Lower leg skin (tissue), 4 donors: ENCODE measurements around the gene LYSMD2. TPM values are rescaled to one million over a fixed set of nuclear protein-coding genes. Genes with fewer than 3 reads are reported as not detected.
A peak's percentile ranks its signal among the peaks of the same experiment; 100 is the strongest.

Experiments
- DNase-seq, 2 donors: peaks; one replicate each; pipeline ENCODE4 v3.0.0-alpha.2; 2019; ENCODE audit warnings: low spot score in 2 of 2
- H3K4me3 ChIP-seq: fragments of 200-600 bp; sonication (generic); 2 replicates; pipeline ENCODE4 v1.5.1; 2017; ENCODE audit warnings: mild to moderate bottlenecking, low read depth; ENCODE audit not compliant: poor library complexity, severe bottlenecking
- POLR2A ChIP-seq, 2 donors: fragments of 450-650 bp; IDR thresholded peaks; one replicate each; pipeline ENCODE4 v1.6.1; 2016 to 2017; ENCODE audit warnings: antibody characterized with exemption in 2 of 2, mild to moderate bottlenecking in 1 of 2, moderate library complexity in 1 of 2
- WGBS, 2 donors: methylation state at CpG; one replicate each; pipeline ENCODE4 v1.1.5; 2018; 5-methylcytosine and 5-hydroxymethylcytosine counted together
- intact Hi-C: fragments of 100-400 bp; cut with DNase I; formaldehyde crosslinking; loops from one replicate; pipeline ENCODE4 v1.15.0; 2023; ENCODE audit warnings: low total_unique reads
- total RNA-seq, 4 donors: library from RNA; depleted of rRNA; stranded (reverse); fragments of >200 nt; gene quantifications; one replicate each; pipeline ENCODE4 v1.1.0, GENCODE V29; 2016
- TF ChIP-seq, protein P1 (sequence below), 3 donors: fragments of 450-650 bp; IDR thresholded peaks; one replicate each; pipeline ENCODE4 v1.5.1; 2016; ENCODE audit warnings: antibody characterized with exemption in 3 of 3, mild to moderate bottlenecking in 3 of 3, moderate library complexity in 2 of 3

The LYSMD2 gene
- total RNA-seq, 4 donors from 2014 or later, result 6.6 to 17.9 (median 13.0) TPM

DNA sequence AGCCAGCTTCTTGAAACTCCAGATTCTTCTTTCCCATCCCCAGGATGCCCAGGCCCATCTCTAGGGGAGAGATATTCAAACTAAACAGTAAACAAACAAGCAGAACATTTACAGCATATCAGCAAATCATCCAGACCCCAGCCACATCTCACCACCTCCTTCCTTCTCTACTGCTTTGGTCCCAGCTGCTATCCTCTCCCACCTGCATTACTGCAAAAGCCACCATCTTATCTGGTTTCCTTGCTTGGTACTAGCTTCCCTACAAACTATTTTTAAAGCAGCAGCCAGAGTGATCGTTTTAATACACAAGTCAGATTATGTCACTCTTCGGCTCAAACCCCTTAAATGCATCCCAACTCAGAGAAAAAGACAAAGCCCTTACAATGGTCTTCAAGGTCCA is 4.8 kb downstream of the LYSMD2 start:
- intact Hi-C loops, result no loop called here

GRCh38 chr15:51731549-51732267 is 5.7 kb downstream of the LYSMD2 start:
- no peak for TF ChIP-seq POLR2A (IDR thresholded peaks at IDR 0.05)
- TF ChIP-seq, protein P1, sequence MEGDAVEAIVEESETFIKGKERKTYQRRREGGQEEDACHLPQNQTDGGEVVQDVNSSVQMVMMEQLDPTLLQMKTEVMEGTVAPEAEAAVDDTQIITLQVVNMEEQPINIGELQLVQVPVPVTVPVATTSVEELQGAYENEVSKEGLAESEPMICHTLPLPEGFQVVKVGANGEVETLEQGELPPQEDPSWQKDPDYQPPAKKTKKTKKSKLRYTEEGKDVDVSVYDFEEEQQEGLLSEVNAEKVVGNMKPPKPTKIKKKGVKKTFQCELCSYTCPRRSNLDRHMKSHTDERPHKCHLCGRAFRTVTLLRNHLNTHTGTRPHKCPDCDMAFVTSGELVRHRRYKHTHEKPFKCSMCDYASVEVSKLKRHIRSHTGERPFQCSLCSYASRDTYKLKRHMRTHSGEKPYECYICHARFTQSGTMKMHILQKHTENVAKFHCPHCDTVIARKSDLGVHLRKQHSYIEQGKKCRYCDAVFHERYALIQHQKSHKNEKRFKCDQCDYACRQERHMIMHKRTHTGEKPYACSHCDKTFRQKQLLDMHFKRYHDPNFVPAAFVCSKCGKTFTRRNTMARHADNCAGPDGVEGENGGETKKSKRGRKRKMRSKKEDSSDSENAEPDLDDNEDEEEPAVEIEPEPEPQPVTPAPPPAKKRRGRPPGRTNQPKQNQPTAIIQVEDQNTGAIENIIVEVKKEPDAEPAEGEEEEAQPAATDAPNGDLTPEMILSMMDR (IDR thresholded peaks at IDR 0.05), result no peak
- H3K4me3 ChIP-seq, result no peak overlapping the region
- intact Hi-C loops, result loop anchor here (1.0 kb wide), 1 partner anchor 36 kb away; no protein-coding TSS in a partner anchor
- WGBS, 2 donors, result 36 to 41% methylated on average over 5 of the region's 5 CpGs
- DNase-seq, result peak in 1 of 2 donors; percentile 25

More for the DNA sequence above, 4.8 kb downstream of the LYSMD2 start:
- WGBS, 2 donors, result 80 to 83% methylated on average over 2 of the region's 2 CpGs
- TF ChIP-seq, protein P1 (IDR thresholded peaks at IDR 0.05), result no peak
- TF ChIP-seq POLR2A (IDR thresholded peaks at IDR 0.05), result no peak
- H3K4me3 ChIP-seq, result no peak overlapping the region
- DNase-seq, result no peak

DNA sequence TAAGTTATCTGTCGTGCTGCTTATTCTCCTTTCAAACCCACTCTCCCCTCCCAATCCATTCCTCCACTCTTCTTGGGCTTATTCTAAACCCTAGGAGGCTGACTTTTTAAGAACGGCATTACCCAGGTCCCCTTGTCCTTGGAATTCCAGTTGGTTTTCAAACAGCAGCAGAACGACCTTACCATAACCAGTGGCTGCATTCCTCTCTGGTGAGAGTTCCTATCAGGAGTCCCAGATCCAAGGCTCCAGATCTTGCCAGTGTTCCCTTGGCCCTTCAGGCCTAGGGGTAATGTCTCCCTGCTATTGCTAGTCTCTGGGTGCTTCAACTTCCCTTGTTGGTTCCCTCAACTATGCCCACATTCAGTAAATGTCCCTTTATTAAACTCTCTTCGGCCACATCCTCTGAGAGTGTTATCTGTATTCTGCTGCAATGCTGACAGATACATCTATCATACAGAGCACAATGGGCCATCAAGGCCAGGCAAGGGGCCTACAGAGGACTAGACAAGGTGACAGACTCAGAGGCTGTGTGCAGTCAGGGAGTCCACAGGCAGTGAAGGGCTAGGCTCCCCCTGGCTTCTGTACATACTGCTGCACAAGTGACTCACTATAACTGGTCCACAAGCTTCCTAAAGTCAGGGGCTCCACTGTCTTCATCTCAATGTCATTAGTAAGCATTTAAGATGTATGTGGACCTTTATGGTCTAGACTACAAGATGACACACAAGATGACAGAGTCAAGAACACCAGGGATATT is 10.1 kb downstream of the LYSMD2 start:
- DNase-seq, result no peak
- 69 to 88% methylated on average over 4 of the region's 4 CpGs for WGBS, 2 donors
- H3K4me3 ChIP-seq, result no peak overlapping the region
- TF ChIP-seq, protein P1 (IDR thresholded peaks at IDR 0.05), result no peak
- no peak for TF ChIP-seq POLR2A (IDR thresholded peaks at IDR 0.05)
- intact Hi-C loops, result no loop called here

GRCh38 chr15:51726302-51727073 is 11.0 kb downstream of the LYSMD2 start:
- WGBS, 2 donors, result 25 to 27% methylated on average over 5 of the region's 5 CpGs
- intact Hi-C loops, result no loop called here
- TF ChIP-seq POLR2A (IDR thresholded peaks at IDR 0.05), result no peak
- TF ChIP-seq, protein P1 (IDR thresholded peaks at IDR 0.05), result no peak
- peak in 1 of 2 donors; percentile 59 for DNase-seq
- H3K4me3 ChIP-seq, result no peak overlapping the region

GRCh38 chr15:51724673-51725072 is 12.8 kb downstream of the LYSMD2 start:
- 15 to 24% methylated on average over 1 of the region's 1 CpG for WGBS, 2 donors
- no peak for DNase-seq
- TF ChIP-seq POLR2A (IDR thresholded peaks at IDR 0.05), result no peak
- TF ChIP-seq, protein P1 (IDR thresholded peaks at IDR 0.05), result no peak
- H3K4me3 ChIP-seq, result no peak overlapping the region
- intact Hi-C loops, result no loop called here
